HG03060 (cell line): ENCODE results near the gene SNAI3.

Experiments used
- ATAC-seq: cut with Tn5 transposase; IDR thresholded peaks from one replicate; pipeline ENCODE4 v1.9.1; 2021; ENCODE audit warnings: low read depth, moderate number of reproducible peaks; ENCODE audit not compliant: unreplicated experiment

Gene SNAI3

DNA sequence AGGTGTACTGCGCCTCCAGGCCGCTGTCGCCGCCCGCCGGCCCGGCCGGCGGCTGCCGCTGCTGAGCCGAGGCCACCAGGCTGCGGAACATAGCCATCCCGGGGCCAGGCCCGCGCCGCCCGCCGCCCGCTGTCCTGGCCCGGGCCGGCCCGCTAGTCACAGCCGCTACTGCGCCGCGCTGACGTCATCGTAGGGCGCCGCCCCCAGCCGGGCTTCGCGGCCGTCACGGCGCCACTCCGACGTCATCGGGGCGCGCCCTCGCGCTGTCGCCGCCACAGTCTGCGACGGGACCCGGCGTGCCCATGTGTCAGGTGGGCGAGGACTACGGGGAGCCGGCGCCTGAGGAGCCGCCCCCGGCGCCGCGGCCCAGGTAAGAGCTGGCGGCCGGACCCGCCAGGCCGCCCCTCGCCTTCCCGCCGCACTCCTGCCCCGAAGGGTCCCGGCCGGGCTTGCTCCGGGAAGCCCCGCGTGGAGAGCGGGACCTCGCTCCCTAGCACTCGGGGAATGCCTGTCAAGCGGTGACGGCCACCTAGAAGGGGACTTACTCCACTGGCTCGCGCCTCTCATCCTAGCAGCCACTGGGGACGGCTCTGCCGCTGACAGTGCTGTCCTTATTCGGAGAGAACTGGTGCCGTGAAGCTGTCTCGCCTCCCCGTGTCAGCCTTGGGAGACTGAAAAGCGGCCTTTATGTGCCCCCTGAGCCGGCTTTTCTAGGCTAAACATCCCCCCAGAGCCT lies 20.1 kb upstream of the SNAI3 start, which contains the start of the genes CTU2 and RNF166:
Gene CTU2, plus strand, starts transcription at position 275 of the 736 bp plus-strand sequence. Its CDS starts 28 bp downstream, at position 303.
Gene RNF166, minus strand, starts transcription at position 180 of the 736 bp plus-strand sequence. Its CDS starts 83 bp downstream, at position 97.
- no peak for ATAC-seq

DNA sequence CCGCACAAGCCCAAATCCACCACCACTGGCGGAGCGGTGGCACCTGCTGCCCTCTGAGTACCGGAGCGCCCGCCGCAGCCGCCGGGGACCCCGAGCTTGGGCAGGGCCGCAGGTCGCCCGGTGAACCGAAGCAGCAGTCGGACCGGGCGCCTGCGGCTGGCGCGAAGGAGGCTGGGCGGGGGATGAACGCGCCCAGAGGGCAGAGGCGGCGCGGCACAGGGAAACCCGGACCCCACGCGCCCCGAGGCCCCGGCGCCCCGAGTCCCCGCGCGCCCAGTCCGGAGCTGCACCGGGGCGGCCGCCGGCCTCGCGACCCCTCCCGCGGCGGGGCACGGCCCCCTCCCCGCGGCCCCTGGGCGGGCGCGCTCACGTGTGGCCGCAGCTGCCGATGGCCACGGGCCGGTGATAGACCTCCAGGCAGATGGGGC lies 19.5 kb upstream of the SNAI3 start:
- ATAC-seq, result no peak

DNA sequence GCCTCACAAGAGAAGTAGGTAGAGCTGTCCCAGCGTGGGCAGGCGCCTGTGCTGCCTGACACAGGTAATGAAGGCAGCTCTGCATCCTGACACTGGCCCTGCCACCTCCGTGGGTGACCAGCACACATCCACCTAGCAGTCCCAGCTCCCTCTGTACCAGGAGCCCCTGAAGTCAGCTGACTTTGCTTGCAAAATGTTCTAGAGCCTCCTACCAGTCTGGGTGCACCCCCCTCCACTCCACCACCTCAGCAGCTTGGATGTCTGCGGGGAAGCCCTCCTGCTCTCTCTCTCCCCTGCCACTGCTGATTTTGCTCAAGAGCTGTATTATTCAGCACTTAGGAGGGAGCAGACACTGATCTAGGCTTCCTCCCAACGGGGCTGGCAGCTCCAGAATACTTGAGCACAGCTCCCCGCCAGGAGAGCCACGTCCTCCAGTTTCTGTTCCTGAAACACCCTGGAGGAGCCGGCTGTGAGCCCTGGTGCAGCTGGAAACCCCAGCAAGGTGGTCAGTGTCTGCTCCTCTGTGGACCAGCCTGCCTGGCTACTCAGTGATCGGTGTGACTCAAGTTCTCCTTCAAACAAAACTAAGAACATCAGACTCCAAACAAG lies 18.9 kb upstream of the SNAI3 start:
- no peak for ATAC-seq

DNA sequence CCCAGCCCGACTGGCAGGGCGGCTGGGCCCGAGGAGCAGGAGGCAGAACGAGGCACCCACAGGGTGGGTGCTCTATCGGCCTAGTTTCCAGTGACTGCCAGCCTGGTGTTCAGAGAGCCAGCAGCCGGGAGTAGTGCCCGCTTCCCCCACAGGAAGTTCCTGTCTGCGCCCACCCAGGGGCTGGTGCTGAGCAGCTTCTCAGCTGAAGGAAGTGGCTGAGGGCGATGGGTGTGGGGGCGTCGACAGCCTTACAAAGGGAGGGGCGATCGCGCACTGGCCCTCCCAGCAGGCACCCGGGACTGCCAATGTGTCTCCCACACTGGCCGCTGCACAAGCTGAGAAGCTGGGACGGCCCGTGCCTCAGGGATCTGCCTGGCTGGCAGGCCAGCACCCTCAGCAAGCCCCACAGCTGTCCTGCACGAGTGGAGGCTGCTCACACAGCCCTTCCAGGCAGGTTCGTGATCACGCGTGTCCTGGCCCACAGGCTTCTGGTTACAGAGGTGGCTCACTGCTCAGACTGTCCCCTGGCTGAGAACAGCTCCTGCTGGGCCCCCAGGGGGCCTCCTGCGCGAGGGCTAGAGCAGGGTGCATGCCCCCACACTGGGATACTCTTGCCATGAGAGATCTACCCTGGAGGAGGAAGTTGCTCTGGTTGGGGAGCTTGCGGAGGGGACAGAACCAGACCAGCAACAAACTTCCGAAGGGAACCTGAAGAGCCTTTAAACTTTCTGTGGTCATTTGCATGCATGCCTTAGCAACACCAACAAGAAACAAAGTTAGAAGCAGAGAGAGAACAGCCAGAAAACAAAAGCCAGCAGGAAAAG lies 17.4 kb upstream of the SNAI3 start:
- no peak for ATAC-seq

DNA sequence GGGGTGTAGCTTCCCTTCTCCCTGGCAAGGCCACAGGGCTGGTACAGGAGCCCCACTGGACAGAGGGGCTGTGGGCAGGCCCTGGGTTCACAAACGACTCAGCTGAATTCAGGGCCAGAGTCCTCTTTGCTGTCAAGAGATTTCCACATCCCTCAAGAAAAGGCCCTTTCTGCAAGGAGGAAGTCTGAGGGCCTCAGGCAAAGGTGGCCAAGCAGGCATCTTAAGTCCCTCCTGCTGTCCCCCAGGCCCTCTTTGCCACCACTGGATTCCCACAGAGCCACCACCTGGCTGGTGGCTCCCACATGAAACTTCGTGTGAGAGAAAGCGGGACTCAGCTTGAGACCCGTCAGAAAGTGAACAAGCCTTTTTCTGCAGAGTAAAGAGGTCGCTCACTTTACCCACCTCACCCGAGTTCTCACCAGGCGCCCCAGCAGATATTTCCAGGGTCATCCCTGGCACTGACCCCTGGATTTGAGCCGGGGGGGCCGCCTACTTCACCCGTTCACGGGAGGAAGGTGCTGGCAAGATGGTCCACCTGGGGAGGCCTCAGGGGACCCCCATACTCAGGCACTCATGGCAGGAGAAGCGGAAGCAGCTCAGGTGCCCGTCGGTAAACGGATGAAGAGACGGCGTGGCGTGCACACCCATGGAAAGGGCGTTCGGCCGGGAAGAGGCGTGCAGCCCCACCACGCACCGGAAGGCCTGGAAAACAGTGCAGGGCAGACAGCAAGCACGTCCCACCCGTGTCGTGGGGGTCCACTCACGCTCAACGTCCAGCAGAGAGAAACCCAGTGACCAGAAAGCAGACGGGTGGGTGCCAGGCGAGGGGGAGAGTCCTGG lies 16.3 kb upstream of the SNAI3 start:
- no peak for ATAC-seq

DNA sequence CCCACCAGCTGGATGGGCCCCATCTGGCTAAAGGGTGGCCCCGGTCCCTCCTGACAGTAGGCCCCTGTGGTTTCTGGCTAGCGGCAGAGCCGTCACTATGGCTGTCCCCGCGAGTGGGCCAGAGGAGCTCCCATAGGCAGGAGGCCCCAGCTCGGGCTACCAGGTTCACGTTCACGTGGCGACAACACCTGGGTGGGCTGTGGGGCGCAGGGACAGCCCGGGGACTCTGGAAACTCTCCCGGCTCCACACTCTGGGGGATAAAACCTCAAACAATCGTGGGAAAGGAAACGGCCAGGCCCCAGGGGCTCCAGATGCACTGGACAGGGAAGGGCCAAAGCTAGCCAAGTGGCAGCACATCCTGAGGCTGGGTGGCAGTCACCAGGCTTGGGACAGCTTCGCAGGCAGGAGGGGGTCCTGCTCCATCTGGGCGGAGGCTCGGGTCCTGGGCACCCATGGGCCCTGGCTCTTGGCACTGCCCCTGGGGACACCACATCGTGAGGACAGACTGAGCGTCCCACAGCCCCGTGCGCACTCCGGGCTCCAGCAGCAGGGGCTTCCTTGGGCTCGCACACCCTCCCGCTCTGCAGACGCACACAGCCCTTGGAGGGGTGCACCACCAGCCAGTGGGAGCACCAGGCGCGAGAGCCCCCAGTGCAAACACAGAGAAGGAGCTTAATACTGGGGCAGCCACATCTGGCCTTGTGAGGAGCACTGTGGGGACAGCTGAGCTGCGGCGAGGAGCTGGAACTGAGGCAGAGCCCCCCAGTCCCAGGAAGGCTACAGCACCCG lies 15.5 kb upstream of the SNAI3 start:
- ATAC-seq, result no peak

DNA sequence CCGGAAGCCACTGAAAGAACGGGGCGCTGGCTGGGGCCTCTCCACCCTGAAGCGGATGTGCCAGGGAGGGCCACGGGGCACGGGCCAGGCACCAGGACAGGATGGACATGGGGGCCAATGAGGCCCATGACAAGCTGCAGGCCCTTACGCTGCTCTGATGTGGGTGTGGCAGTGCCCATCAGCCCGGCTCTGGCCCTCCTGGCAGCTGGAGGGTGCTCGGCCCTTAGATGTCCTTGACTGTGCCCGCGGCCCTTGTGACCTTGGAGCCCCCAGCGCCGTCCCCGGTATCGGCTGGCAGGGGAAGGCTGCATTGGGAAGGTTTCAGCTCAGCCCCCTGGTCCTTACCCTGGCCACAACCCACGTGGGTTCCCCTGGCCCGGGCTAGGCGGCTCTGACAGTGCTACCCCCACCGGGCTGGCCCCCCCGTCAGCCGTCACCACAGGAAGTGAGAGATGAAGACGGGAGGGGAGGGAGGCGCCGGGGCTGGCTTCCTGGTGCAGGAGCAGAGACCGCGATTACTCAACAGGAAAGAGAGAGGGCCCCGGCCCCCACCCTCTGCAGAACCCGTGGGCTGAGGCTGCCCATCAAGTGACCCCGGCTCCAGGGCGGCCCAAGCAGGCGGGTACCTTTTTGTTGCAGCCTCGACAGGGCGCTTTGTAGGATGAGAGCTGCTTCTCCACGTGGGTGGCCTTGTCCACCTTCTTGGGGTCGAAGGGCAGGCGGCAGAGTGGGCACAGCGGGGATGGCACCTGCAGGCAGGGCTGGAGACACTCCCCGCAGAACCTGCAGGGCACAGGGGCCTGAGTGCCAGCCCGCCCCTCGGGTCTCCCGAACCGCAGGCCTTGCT lies 14.6 kb upstream of the SNAI3 start:
- no peak for ATAC-seq

DNA sequence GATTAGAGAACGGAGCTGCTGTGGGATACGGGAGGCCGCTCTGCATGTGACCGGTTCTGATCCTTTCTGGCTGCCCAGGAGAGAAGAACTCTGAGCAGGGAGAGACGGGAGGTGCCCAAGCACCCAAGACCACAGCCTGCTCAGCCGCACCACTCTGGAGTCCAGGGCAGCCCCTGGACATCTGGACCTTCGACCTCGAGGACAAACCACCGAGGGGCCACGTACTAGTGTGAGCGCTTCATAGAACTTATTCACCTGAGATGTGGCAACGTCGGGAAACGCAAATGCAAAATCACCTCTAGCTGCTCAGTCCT lies 14.0 kb upstream of the SNAI3 start:
- ATAC-seq, result no peak

DNA sequence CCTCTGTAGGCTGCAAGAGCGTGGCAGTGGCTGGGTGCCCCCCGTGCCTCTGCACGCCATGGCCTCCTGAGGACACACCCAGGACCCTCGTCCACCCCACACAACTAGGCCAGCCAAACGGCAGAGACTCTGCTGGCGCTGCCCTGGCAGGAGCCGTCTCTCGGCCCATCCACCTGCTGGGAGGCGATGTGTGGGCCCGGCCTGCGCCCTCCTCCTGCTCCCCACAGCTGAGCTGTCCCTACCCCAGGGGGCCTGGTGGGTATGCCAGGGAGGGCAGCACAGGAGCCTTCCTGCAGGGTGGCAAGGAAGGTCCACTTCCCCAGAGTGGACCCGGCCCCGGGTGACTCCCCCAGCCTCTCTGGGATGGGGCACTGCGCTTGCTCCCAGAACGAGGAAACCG lies 12.9 kb upstream of the SNAI3 start:
- no peak for ATAC-seq

DNA sequence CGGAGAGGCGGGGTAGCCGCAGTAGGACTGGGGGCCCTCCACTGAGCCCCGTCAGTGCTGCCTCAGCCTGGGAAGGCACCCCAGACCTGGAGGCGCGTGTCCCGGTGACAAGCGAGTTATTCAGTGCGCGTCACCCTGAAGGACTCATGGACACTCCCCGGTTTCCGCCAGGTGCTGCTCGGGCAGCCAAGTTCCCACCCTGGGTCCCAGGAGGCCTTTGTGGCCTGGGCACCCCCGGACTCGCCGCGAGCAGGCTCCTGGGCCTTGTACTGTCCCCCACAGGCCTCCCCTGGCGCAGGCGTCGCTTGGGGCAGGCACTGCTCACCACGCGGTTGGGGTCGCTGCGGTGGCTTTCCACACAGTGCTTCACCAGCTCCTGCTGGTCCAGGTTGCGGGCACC lies 12.3 kb upstream of the SNAI3 start:
- no peak for ATAC-seq

DNA sequence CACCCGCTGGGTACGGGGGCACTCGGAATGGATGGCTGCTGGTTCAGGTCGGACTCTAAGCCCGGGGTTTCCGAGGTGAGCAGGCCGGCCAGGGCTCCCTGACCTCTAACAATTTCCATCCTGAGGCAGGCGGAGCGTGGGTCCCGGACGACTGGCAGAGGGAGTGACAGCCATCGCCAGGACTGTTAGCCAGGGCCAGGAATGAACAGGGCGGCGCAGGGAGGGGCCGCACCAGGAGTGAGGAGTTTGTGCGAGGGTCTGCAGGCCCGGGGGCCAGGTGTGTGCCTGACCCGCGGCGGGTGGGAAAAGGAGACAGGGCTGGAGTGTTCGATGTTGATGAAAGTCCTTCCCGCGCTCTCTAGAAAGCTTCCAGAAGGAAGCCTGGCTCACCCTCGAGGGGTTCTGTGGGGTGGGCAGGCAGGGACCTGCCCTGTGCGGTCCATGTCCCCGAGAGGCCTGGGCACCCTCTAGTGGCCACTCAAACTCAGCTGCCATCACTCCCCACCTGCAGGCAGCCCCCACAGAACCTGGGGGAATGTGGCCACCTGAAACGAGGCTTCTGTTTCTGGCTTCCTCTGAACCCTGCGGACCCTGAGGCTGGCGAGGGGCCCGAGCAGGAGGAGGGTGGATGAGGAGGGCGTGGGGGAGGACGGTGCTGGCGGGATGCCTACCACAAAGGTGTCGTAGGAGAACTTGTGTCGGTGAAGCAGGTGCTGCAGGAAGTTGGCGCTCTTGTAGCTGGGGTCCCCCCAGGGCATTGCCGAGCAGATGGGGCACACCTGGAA lies 11.7 kb upstream of the SNAI3 start:
- ATAC-seq, result no peak

DNA sequence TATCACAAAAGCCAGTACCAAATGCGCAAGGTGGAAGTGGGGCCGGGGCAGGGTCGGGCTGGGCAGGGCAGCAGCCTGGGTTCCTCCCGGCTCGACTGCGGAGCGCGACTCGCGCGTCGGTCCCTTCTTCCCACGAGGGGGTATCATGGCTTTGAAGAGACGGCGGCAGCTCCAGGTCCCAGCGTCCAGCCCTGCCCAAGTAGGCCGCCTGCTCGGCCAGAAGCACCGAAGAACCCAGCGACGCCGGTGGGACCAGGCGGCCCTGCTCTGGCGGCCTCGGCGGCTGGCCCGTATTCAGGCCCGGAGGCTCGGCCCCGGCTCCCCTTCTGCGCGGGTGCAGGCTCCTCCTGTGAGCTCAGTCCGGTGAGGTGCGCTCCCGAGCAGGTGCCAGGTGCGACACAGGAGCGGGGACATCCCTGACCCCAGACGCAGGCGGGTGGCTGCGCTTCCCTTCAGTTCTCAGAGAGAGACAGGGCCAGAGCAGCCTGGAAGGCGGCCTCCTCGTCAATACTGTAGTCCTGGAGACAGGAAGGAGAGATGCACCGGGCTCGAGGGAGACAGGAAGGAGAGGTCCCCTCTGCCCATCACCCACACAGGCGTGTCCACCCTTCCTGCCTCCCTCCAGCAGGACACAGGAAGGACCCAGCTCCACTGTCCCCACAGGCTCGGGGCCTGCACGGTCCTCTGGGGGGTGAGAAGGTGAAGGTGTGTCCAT lies 11.0 kb upstream of the SNAI3 start:
- no peak for ATAC-seq

DNA sequence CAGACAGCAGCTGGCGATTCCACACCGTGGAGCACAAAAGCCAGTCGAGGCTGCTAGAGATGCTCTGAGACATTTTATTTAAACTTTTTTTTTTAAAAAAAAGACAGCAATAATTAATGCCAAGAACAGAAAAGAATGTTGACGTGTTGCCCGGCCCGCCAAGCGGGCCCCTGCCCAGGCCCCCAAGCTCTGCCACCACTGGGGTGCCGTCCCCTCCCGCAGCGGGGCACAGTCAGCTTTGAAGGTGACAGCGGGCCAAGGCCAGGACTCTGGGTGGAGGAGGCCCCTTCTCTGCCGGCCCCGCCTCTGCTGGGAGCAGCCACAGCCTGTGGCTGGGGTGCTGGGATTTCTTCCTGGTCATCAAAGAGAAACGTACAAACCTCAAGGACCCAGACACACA lies 10.1 kb upstream of the SNAI3 start:
- no peak for ATAC-seq

DNA sequence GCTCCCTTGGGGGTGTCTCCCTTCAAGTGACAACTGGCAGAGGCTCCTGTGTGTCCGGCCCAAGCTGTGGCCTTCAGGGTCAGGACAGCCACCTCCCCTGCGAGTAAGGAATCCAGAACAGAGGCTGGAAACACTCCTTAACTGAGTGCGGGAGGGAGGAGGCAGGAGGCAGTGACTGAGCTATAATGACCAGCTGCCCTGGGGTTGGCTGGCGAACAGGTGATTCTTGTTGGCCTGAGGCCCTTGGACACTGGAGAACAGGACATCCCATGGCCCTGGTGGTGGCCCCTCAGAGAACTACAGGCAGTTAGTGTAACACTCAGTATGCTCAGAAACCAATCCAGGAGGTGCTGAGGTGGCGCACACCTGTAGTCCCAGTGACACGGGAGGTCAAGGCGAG lies 9.4 kb upstream of the SNAI3 start:
- ATAC-seq, result no peak

DNA sequence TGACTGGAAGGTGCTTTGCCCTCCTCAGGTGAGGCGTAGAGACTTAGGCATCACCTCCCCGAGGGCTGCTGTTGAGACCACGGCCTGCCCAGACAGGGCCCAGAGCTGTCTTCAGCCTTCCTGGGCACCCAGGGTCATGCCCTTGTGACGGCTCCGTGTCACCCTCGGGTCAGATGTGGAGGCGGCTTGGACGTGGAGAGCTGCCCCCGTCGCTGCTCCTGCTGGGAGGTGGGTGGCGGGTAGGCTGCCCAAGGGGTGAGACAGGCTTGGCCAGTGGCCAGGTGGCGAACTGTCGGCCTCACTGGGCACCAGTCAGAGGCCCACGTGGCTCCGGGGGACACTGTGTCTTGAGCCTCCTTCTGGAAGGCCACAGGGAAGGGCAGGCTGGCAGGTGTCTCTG lies 8.9 kb upstream of the SNAI3 start:
- no peak for ATAC-seq

DNA sequence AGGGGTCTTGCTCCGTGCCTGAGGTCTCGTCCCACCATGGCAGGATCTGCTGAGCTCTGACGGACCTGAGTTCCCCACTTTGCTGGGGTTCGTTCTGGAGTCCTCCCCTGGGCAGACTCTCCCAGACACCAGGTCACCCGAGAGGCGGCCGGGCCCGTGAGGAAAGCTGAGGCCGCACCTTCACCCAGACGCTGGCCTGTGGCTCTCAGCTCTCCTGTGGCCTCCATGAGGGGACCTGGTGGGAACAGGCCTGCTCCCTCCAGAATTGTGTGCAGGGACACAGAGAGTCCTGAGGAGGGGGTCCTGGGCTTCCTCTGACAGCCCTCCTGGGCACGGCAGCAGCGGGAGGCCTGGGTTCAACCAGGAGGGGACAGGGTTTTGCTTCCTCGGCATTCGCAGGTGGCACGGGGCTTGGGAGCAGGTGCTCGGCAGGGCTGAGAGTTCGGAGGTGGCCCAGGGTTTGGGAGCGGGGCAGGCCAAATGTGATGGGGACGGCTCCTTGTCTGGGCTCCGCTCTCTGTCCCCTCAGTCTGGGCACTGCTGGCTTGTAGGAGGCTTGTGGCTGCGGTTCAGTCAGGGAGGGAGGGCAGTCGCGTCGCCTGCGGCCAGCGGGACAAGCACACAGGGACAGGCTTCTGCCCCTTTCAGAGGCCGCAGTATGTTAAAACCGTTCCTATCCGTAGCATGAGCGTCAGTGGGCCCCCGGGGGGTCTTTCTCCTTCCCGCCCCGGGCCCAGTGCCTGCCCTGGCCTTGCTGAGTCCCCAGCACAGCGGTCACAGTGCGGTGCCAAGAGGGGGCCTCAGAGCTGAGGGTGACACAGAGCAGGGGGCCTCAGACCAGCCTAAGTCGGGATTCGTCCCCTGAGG lies 8.1 kb upstream of the SNAI3 start:
- no peak for ATAC-seq
